Stomach (tissue), 19 donors: ENCODE data around the gene PTH. TPM values are rescaled to one million over a fixed set of nuclear protein-coding genes. Genes with fewer than 3 reads are reported as not detected.

Experiments used
- DNase-seq, 2 donors: peaks; one replicate each; pipeline versions ENCODE4 v3.0.0 to v3.0.0-alpha.2; 2013 to 2019
- H3K27ac ChIP-seq, 5 donors: fragments of 200-600 bp in 4 of 5; sonication (generic) in 4 of 5; one replicate each; pipeline ENCODE4 v1.5.1; 2013 to 2019; ENCODE audit warnings: mild to moderate bottlenecking in 1 of 5, moderate library complexity in 1 of 5
- H3K27me3 ChIP-seq, 3 donors: fragments of 200-600 bp; sonication (generic); one replicate each; pipeline ENCODE4 v1.5.1; 2017 to 2019; ENCODE audit warnings: mixed run types in 1 of 3
- H3K36me3 ChIP-seq, 4 donors: fragments of 200-600 bp; sonication (generic); 1 replicate in 3 of 4; 2 replicates in 1 of 4; pipeline ENCODE4 v1.5.1; 2016 to 2019
- H3K4me1 ChIP-seq, 4 donors: fragments of 200-600 bp; sonication (generic); one replicate each; pipeline ENCODE4 v1.5.1; 2016 to 2019
- H3K4me3 ChIP-seq, 4 donors: fragments of 200-600 bp; sonication (generic) in 3 of 4; one replicate each; pipeline ENCODE4 v1.5.1; 2016 to 2019; ENCODE audit warnings: mild to moderate bottlenecking in 1 of 4
- H3K9me3 ChIP-seq, 4 donors: fragments of 200-600 bp; sonication (generic); one replicate each; pipeline ENCODE4 v1.5.1; 2016 to 2019
- EP300 ChIP-seq: sonication (generic); formaldehyde crosslinking; IDR thresholded peaks from one replicate; pipeline ENCODE4 v1.6.1; 2017; ENCODE audit warnings: antibody characterized with exemption
- POLR2A ChIP-seq, 4 donors: fragments of 450-650 bp; IDR thresholded peaks; one replicate each; pipeline ENCODE4 v1.6.1; 2016; ENCODE audit warnings: antibody characterized with exemption in 4 of 4, control low read depth in 2 of 4, mild to moderate bottlenecking in 1 of 4, moderate library complexity in 1 of 4
- POLR2AphosphoS5 ChIP-seq, 3 donors: sonication (generic); formaldehyde crosslinking; IDR thresholded peaks; one replicate each; pipeline ENCODE4 v1.6.1; 2016; ENCODE audit warnings: antibody characterized with exemption in 3 of 3
- WGBS, 5 donors: extraction: QIAGEN DNeasy Blood & Tissue Kit in 3 of 5; methylation state at CpG; one replicate each; pipeline versions ENCODE4 v1.1.5 to v1.1.7; 2013 to 2018; 5-methylcytosine and 5-hydroxymethylcytosine counted together
- intact Hi-C: fragments of 100-400 bp; cut with DNase I; formaldehyde crosslinking; loops from one replicate; pipeline ENCODE4 v1.15.1; 2023; ENCODE audit warnings: low total_unique reads
- long read RNA-seq, 10 donors: transcript quantifications; one replicate each; lab custom pipeline, GENCODE V29; 2026
- polyA plus RNA-seq, 3 donors: library from polyadenylated mRNA; stranded (reverse); fragments of 200-250 nt; gene quantifications; one replicate each; pipeline ENCODE4 v1.2.3, GENCODE V29; 2013
- total RNA-seq, 5 donors: library from RNA; depleted of rRNA; stranded (reverse); fragments of >200 nt; gene quantifications; one replicate each; pipeline versions ENCODE4 v1.1.0 to v1.2.3, GENCODE V29; 2014 to 2016
- TF ChIP-seq, protein P1 (sequence below), 7 experiments: fragments of 450-650 bp in 4 of 7; fragments of 200-600 bp in 3 of 7; sonication (generic) in 3 of 7; IDR thresholded peaks; one replicate each; pipeline ENCODE4 v1.5.1; 2016 to 2019; ENCODE audit warnings: antibody characterized with exemption in 7 of 7, control low read depth in 2 of 7, mild to moderate bottlenecking in 1 of 7
- donor health status: healthy with polysubstance abuse.
- donor health status: Bipolar disorder and iron deficiency.
- donor health status: healthy.

PTH gene
- total RNA-seq, result 1 to 10 TPM in 1 of 5 donors, not detected in 4; 2.8 TPM
- polyA plus RNA-seq, result under 1 TPM in 1 of 3 donors, not detected in 2; 0.40 TPM
- long read RNA-seq, donor 1, result 0 reads
- long read RNA-seq, donor 2, result 0 reads
- long read RNA-seq, donor 3, result 0 reads
- long read RNA-seq, donor 4, result 0 reads
- long read RNA-seq, donor 5, result 0 reads
- long read RNA-seq, donor 6, result 0 reads
- long read RNA-seq, donor 7, result 0 reads
- long read RNA-seq, donor 8, result 0 reads
- long read RNA-seq, donor 9, result 0 reads
- long read RNA-seq, donor 10, result 0 reads

DNA sequence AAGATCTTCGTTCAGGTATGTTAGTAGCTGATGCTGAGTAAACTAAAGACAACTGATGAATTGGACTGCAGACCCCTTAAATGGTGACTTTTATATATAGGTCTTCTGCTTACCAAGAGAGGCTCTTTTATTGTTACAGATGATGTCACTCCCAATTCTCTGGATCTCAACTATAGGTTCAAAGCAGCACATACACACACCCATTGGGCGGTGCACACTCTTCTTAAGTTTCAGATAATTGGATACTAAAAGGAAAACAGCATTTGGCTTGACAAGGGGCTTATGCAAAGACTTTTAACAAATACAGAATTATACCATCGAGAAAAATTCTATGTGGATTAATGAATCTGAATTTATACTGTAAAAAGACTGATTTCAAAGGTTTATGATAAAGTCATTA is at the start of gene PTH:
PTH (minus strand) TSS at position 69 of the 400 bp plus-strand sequence. CDS start 3,142 bp downstream, outside the sequence.
- no peak within 1 kb of the TSS for H3K4me3 ChIP-seq
- intact Hi-C loops, result no loop called here
- H3K4me1 ChIP-seq, result no peaks in the 10 kb centered on the region
- TF ChIP-seq, protein P1, sequence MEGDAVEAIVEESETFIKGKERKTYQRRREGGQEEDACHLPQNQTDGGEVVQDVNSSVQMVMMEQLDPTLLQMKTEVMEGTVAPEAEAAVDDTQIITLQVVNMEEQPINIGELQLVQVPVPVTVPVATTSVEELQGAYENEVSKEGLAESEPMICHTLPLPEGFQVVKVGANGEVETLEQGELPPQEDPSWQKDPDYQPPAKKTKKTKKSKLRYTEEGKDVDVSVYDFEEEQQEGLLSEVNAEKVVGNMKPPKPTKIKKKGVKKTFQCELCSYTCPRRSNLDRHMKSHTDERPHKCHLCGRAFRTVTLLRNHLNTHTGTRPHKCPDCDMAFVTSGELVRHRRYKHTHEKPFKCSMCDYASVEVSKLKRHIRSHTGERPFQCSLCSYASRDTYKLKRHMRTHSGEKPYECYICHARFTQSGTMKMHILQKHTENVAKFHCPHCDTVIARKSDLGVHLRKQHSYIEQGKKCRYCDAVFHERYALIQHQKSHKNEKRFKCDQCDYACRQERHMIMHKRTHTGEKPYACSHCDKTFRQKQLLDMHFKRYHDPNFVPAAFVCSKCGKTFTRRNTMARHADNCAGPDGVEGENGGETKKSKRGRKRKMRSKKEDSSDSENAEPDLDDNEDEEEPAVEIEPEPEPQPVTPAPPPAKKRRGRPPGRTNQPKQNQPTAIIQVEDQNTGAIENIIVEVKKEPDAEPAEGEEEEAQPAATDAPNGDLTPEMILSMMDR (IDR thresholded peaks at IDR 0.05), result no peak
- TF ChIP-seq POLR2A (IDR thresholded peaks at IDR 0.05) (no peak), POLR2AphosphoS5 (IDR thresholded peaks at IDR 0.05) (no peak), EP300 (no peak)
- H3K27me3 ChIP-seq, result no peaks in the 10 kb centered on the region
- DNase-seq, result no peak
- no peak within 1 kb of the TSS for H3K27ac ChIP-seq
- WGBS, 5 donors, result 81 to 88% (median 85%) methylated on average over 3 of the region's 3 CpGs
- H3K36me3 ChIP-seq, result no peaks in the 10 kb centered on the region
- no peaks in the 10 kb centered on the region for H3K9me3 ChIP-seq

DNA sequence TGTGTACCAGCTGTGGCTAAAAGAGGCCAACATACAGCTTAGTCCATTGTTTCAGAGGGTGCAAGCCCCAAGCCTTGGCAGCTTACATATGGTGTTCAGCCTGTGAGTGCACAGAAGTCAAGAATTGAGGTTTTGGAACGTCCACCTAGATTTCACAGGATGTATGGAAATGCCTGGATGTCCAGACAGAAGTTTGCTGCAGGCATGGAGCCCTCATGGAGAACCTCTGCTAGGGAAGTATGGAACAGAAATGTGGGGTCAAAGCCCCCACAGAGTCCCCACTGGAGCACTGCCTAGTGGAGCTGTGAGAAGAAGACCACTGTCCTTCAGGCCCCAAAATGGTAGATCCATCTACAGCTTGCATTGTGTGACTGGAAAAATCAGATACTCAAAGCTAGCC is 42.2 kb upstream of the PTH start:
- H3K36me3 ChIP-seq, result no peaks in the 10 kb centered on the region
- H3K27me3 ChIP-seq, result no peaks in the 10 kb centered on the region
- H3K4me1 ChIP-seq, result no peaks in the 10 kb centered on the region
- TF ChIP-seq POLR2AphosphoS5 (IDR thresholded peaks at IDR 0.05) (no peak), EP300 (no peak)
- TF ChIP-seq, protein P1 (IDR thresholded peaks at IDR 0.05), result no peak
- intact Hi-C loops, result no loop called here
- peaks cover 6 to 28% (median 19%) of the 10 kb centered on the region in 4 donors for H3K9me3 ChIP-seq
- 65 to 85% (median 75%) methylated on average over 1 of the region's 1 CpG for WGBS, 5 donors
- no peak overlapping the region for H3K27ac ChIP-seq
- DNase-seq, result no peak
- no peak overlapping the region for H3K4me3 ChIP-seq

DNA sequence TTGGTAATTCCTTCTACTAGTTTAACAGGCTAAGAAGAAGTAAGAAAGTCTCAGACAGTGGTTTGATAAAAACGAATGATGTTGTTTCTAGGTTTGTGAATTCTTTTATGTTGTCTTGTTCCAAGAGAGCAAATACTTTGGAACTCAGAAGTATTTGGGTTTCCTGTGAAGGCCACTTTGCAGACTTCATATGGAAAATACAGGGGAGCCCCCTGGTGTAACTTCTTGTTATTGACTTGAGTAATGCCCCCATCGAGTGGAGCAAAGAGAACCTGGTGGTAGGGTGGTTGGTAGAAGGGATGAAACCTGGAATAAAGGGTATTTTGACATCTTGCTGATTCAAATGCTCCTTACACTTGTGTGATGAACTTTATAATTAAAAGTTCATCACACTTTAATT is 40.0 kb upstream of the PTH start:
- intact Hi-C loops, result no loop called here
- Histone ChIP-seq H3K9me3 (peaks cover 6 to 34% (median 22%) of the 10 kb centered on the region in 4 donors), H3K36me3 (no peaks in the 10 kb centered on the region), H3K27ac (no peak overlapping the region), H3K4me3 (no peak overlapping the region), H3K27me3 (no peaks in the 10 kb centered on the region), H3K4me1 (no peaks in the 10 kb centered on the region)
- 34 to 44% (median 36%) methylated on average over 2 of the region's 2 CpGs for WGBS, 5 donors
- no peak for DNase-seq
- TF ChIP-seq EP300, result no peak
- no peak for TF ChIP-seq POLR2AphosphoS5 (IDR thresholded peaks at IDR 0.05)
- TF ChIP-seq, protein P1 (IDR thresholded peaks at IDR 0.05), result no peak
- no peak for TF ChIP-seq POLR2A (IDR thresholded peaks at IDR 0.05)

DNA sequence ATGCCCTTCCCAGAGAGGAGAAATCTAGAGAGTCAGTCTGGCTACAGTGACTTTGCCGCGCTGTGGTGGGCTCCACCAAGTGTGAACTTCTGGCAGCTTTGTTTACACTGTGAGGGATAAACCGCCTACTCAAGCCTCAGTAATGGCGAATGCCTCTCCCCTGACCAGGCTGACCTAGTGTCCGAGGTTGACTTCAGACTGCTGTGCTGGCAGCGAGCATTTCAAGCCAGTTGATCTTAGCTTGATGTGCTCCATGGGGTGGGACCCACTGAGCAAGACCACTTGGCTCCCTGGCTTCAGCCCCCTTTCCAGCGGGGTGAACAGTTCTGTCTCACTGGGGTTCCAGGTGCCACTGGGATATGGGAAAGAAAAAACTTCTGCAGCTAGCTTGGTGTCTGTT is 38.6 kb upstream of the PTH start:
- no peak for DNase-seq
- Histone ChIP-seq H3K4me3 (no peak overlapping the region), H3K27ac (no peak overlapping the region), H3K36me3 (no peaks in the 10 kb centered on the region), H3K4me1 (no peaks in the 10 kb centered on the region), H3K9me3 (peaks cover 6 to 34% (median 22%) of the 10 kb centered on the region in 4 donors), H3K27me3 (no peaks in the 10 kb centered on the region)
- TF ChIP-seq POLR2A (IDR thresholded peaks at IDR 0.05), result no peak
- TF ChIP-seq POLR2AphosphoS5 (IDR thresholded peaks at IDR 0.05), result no peak
- TF ChIP-seq, protein P1 (IDR thresholded peaks at IDR 0.05), result no peak
- no peak for TF ChIP-seq EP300
- intact Hi-C loops, result no loop called here
- WGBS, 5 donors, result 64 to 75% (median 68%) methylated on average over 4 to 7 of the region's 7 CpGs
